ENCODE measurements around the gene GLUL.

DNA sequence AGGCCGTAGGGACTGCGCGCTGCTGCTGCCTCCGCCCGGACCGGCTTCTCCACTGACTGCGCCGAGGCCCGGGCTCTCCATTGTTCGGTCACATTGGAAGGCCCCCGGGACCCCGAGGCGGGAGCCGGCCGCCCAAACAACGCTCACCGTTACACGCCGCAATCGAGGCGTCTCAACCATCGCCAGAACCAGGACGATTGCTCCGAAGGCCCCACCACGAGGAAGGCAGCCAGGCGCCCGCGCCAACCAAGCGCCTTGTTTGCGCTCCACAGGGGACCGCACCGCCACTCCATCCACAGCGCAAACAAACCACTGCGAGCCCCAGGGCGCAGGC lies 595 bp downstream of the GLUL start:
- TF ChIP-seq KLF8 (tag by site-specific recombination; IDR thresholded peaks at IDR 0.05) (no peak), ZNF837 (tag by site-specific recombination; IDR thresholded peaks at IDR 0.05) (no peak; the same call in 1 of the 2 replicates), ZNF23 (tag by site-specific recombination; IDR thresholded peaks at IDR 0.05; ENCODE audit: borderline replicate concordance) (no peak)
- TF ChIP-seq, protein P1, sequence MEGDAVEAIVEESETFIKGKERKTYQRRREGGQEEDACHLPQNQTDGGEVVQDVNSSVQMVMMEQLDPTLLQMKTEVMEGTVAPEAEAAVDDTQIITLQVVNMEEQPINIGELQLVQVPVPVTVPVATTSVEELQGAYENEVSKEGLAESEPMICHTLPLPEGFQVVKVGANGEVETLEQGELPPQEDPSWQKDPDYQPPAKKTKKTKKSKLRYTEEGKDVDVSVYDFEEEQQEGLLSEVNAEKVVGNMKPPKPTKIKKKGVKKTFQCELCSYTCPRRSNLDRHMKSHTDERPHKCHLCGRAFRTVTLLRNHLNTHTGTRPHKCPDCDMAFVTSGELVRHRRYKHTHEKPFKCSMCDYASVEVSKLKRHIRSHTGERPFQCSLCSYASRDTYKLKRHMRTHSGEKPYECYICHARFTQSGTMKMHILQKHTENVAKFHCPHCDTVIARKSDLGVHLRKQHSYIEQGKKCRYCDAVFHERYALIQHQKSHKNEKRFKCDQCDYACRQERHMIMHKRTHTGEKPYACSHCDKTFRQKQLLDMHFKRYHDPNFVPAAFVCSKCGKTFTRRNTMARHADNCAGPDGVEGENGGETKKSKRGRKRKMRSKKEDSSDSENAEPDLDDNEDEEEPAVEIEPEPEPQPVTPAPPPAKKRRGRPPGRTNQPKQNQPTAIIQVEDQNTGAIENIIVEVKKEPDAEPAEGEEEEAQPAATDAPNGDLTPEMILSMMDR (tag by site-specific recombination; IDR thresholded peaks at IDR 0.05): no peak
- TF ChIP-seq, protein P2, sequence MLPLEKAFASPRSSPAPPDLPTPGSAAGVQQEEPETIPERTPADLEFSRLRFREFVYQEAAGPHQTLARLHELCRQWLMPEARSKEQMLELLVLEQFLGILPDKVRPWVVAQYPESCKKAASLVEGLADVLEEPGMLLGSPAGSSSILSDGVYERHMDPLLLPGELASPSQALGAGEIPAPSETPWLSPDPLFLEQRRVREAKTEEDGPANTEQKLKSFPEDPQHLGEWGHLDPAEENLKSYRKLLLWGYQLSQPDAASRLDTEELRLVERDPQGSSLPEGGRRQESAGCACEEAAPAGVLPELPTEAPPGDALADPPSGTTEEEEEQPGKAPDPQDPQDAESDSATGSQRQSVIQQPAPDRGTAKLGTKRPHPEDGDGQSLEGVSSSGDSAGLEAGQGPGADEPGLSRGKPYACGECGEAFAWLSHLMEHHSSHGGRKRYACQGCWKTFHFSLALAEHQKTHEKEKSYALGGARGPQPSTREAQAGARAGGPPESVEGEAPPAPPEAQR (tag by site-specific recombination; IDR thresholded peaks at IDR 0.05): no peak

Measured in HEK293 (cell line).